ENCODE results near the gene DTX1. TPM values are rescaled to one million over a fixed set of nuclear protein-coding genes. Genes with fewer than 3 reads are reported as not detected.
A peak's percentile ranks its signal among the peaks of the same experiment; 100 is the strongest.

The DTX1 gene
- total RNA-seq, 1 experiment from 2014 or later, result 3.0 TPM

DNA sequence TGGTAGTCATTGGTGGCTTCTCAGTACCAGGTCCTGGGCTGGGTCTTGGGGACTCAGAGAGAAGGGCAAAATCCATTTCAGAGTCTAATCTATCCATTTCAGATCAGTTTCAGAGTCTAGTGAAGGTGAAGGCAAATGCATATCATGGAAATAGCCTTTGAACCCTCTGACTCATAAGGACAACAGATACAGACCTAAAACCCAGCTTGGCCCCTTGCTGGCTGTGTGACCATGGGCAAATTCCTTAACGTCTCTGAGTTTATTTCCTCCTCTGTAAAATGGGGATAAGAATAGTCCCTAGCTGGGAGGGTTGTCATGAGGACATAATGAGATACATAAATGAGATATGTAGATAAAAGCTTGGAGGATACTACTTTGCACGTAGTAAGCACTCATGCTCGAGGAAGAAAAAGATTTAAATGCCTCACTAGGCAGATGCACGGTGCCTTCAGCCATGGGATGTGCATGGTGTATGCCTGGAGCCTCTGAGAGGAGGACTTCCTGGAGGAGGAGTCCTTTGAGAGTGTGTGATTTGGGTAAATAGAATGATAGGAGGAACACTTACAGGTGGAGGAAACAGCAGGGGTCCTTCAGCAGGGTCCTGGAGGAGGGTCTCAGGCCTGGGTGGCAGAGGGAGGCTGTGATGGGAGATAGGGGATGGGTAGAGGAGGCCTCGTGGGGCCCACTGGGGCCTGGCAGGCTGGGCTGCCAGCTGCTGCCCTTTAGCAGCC, 8.0 kb downstream of the DTX1 start:
- no CpG with 5 or more reads among the region's 5 CpGs for WGBS (ENCODE audit: extremely low coverage, insufficient read length, low lambda C conversion rate)

More for the DNA sequence above, 8.0 kb downstream of the DTX1 start:
- H3K4me1 ChIP-seq (ENCODE audit: insufficient read depth, low read length), result peaks cover 4% of the 10 kb centered on the region; the same call in 1 of the 2 replicates
- no peak overlapping the region for H3K4ac ChIP-seq (ENCODE audit: low read depth, low read length)
- H3K79me2 ChIP-seq (ENCODE audit: insufficient read depth, low read length), result no peaks in the 10 kb centered on the region
- no peak overlapping the region for H4K8ac ChIP-seq (replicated peaks; ENCODE audit: insufficient read length, low read depth, low read length)
- no peak overlapping the region for H3K14ac ChIP-seq (ENCODE audit: insufficient read depth, low read length)
- Mint-ChIP-seq H3K9me3 (no peaks in the 10 kb centered on the region; a peak in 1 of 5 replicates), H3K4me1 (peaks cover 18 to 36% of the 10 kb centered on the region in 2 experiments), H3K36me3 (ENCODE audit: insufficient read depth in 1 of 3, low read depth in 3 of 3) (no peaks in the 10 kb centered on the region), H3K4me3 (peak overlapping the region in 1 of 2 experiments; percentile 3; a peak in 2 of 5 replicates), H3K27ac (no peak overlapping the region; a peak in 1 of 7 replicates), H3K27me3 (ENCODE audit: low read depth) (peaks cover 17% of the 10 kb centered on the region)
- H3K27me3 ChIP-seq (ENCODE audit: insufficient read depth, low read length), result no peaks in the 10 kb centered on the region; the same call in 1 of the 2 replicates
- no peak overlapping the region for H3K9ac ChIP-seq (ENCODE audit: extremely low read depth, insufficient read length, low read length)
- no peak for DNase-seq
- H4K20me1 ChIP-seq (ENCODE audit: control insufficient read depth, insufficient read depth, insufficient read length), result no peaks in the 10 kb centered on the region
- no peak overlapping the region for H2AK5ac ChIP-seq (ENCODE audit: insufficient read length, low read length)
- H2BK12ac ChIP-seq (ENCODE audit: insufficient read length, low read depth, low read length), result no peak overlapping the region
- H3K23ac ChIP-seq (ENCODE audit: insufficient read length, low read depth, low read length), result no peak overlapping the region
- no peak for TF ChIP-seq CTCF (conservative IDR thresholded peaks at IDR 0.05)
- H2BK5ac ChIP-seq (ENCODE audit: insufficient read length, low read length), result no peak overlapping the region
- no peak overlapping the region for H2AFZ ChIP-seq (ENCODE audit: low read length)
- no peak overlapping the region for H2BK120ac ChIP-seq (ENCODE audit: low read depth, low read length, poor library complexity, severe bottlenecking)
- H4K5ac ChIP-seq (ENCODE audit: insufficient read length, low read depth, low read length), result no peak overlapping the region
- H4K91ac ChIP-seq (ENCODE audit: insufficient read length, low read depth, low read length), result no peak overlapping the region
- H3K79me1 ChIP-seq (ENCODE audit: insufficient read depth, low read depth, low read length, poor library complexity, severe bottlenecking), result no peaks in the 10 kb centered on the region
- no peak overlapping the region for H3K27ac ChIP-seq (ENCODE audit: insufficient read length, low read depth, low read length)
- no peak overlapping the region for H3K4me2 ChIP-seq (ENCODE audit: insufficient read depth, insufficient read length, low read length)
- no peak overlapping the region for H3K56ac ChIP-seq (ENCODE audit: insufficient read length, low read depth, low read length)
- H3K18ac ChIP-seq (ENCODE audit: insufficient read length, low read depth, low read length), result no peak overlapping the region
- H2BK20ac ChIP-seq (ENCODE audit: low read depth, low read length, poor library complexity, severe bottlenecking), result no peak overlapping the region
- H2BK15ac ChIP-seq (ENCODE audit: low read depth, low read length), result no peak overlapping the region
- no peak overlapping the region for H3T11ph ChIP-seq (ENCODE audit: low read length)
- H3K23me2 ChIP-seq (ENCODE audit: insufficient read length, low read depth, low read length, poor library complexity, severe bottlenecking), result peaks cover 2% of the 10 kb centered on the region
- no peaks in the 10 kb centered on the region for H3K9me3 ChIP-seq (ENCODE audit: control insufficient read depth, low read depth, low read length)

All from H9 (cell line).